HepG2 (cell line): ENCODE data around the gene NKRF. TPM values are rescaled to one million over a fixed set of nuclear protein-coding genes. Genes with fewer than 3 reads are reported as not detected.

ENCODE experiments used
- CREM ChIP-seq, 2 experiments: sonication (generic) in 1 of 2; formaldehyde crosslinking in 1 of 2; IDR thresholded peaks; 2 replicates each; pipeline versions ENCODE4 v1.4.0 to v1.6.1; 2016 to 2020; ENCODE audit warnings: antibody characterized with exemption in 1 of 2, mild to moderate bottlenecking in 1 of 2, missing genetic modification reagents in 1 of 2
- GABPA ChIP-seq, 2 experiments: IDR thresholded peaks; 2 replicates each; pipeline ENCODE4 v1.6.1; 2011 to 2016; ENCODE audit warnings: low read depth in 2 of 2, low read length in 1 of 2, missing biosample characterization in 1 of 2, missing genetic modification characterization in 1 of 2
- HDAC1 ChIP-seq: sonication (generic); formaldehyde crosslinking; IDR thresholded peaks from 2 replicates; pipeline ENCODE4 v1.5.1; 2020; ENCODE audit warnings: mild to moderate bottlenecking, missing genetic modification reagents
- HNF4A ChIP-seq: sonication (generic); formaldehyde crosslinking; IDR thresholded peaks from 2 replicates; pipeline ENCODE4 v1.4.0; 2020; ENCODE audit warnings: missing genetic modification reagents
- MBNL3 ChIP-seq: fragments of 250-450 bp; sonication (Bioruptor Pico); conservative IDR thresholded peaks from 2 replicates; pipeline ENCODE4 v1.8.0; 2022; ENCODE audit warnings: mild to moderate bottlenecking, inconsistent platforms
- MTA1 ChIP-seq: sonication (generic); formaldehyde crosslinking; IDR thresholded peaks from 2 replicates; pipeline ENCODE4 v1.4.0; 2020; ENCODE audit warnings: missing genetic modification reagents, mild to moderate bottlenecking, borderline replicate concordance
- MXI1 ChIP-seq: IDR thresholded peaks from 3 replicates; pipeline ENCODE4 v1.6.1; 2012; ENCODE audit warnings: low read depth, low read length, inconsistent platforms, borderline replicate concordance
- PAX8 ChIP-seq: sonication (generic); formaldehyde crosslinking; IDR thresholded peaks from 2 replicates; pipeline ENCODE4 v1.8.0; 2022; ENCODE audit warnings: mild to moderate bottlenecking, missing genetic modification reagents, borderline replicate concordance
- POLR2A ChIP-seq, 2 experiments: IDR thresholded peaks; 2 replicates each; pipeline ENCODE4 v1.6.1; 2011; ENCODE audit warnings: low read depth in 2 of 2, low read length in 2 of 2, mild to moderate bottlenecking in 1 of 2, moderate library complexity in 1 of 2; ENCODE audit not compliant: insufficient read depth in 1 of 2
- RBFOX2 ChIP-seq: fragments of 200-400 bp; formaldehyde crosslinking; IDR thresholded peaks from 2 replicates; pipeline ENCODE4 v1.6.1; 2017; ENCODE audit warnings: low read depth, mild to moderate bottlenecking, low read length
- RBM39 ChIP-seq: fragments of 200-400 bp; formaldehyde crosslinking; IDR thresholded peaks from one replicate; pipeline ENCODE4 v1.6.1; 2018; ENCODE audit warnings: antibody characterized with exemption, mild to moderate bottlenecking, low read depth, low read length; ENCODE audit not compliant: poor library complexity, severe bottlenecking
- SPEN ChIP-seq: sonication (generic); formaldehyde crosslinking; IDR thresholded peaks from 2 replicates; pipeline ENCODE4 v1.5.1; 2020; ENCODE audit warnings: low read depth, mild to moderate bottlenecking, missing genetic modification reagents
- TP53 ChIP-seq: sonication (generic); formaldehyde crosslinking; conservative IDR thresholded peaks from 2 replicates; pipeline ENCODE4 v1.4.0; 2020; ENCODE audit warnings: missing genetic modification reagents
- ZBTB21 ChIP-seq: sonication (generic); formaldehyde crosslinking; IDR thresholded peaks from 2 replicates; pipeline ENCODE4 v1.4.0; 2020; ENCODE audit warnings: missing genetic modification reagents
- ZBTB7A ChIP-seq: sonication (generic); formaldehyde crosslinking; IDR thresholded peaks from 2 replicates; pipeline ENCODE4 v1.8.0; 2022; ENCODE audit warnings: mild to moderate bottlenecking, missing genetic modification reagents
- ZBTB7B ChIP-seq: sonication (generic); formaldehyde crosslinking; IDR thresholded peaks from 2 replicates; pipeline ENCODE4 v1.4.0; 2020; ENCODE audit warnings: missing genetic modification reagents
- ZFP1 ChIP-seq: IDR thresholded peaks from 2 replicates; pipeline ENCODE4 v1.6.1; 2016
- ZNF335 ChIP-seq: sonication (generic); formaldehyde crosslinking; IDR thresholded peaks from 2 replicates; pipeline ENCODE4 v1.4.0; 2020; ENCODE audit warnings: missing genetic modification reagents
- ZNF343 ChIP-seq: sonication (generic); formaldehyde crosslinking; IDR thresholded peaks from 2 replicates; pipeline ENCODE4 v1.4.0; 2020; ENCODE audit warnings: mild to moderate bottlenecking, missing genetic modification reagents
- ZNF441 ChIP-seq: sonication (generic); formaldehyde crosslinking; IDR thresholded peaks from 2 replicates; pipeline ENCODE4 v1.7.0; 2021; ENCODE audit warnings: missing genetic modification reagents, borderline replicate concordance
- ZNF557 ChIP-seq: sonication (generic); formaldehyde crosslinking; IDR thresholded peaks from 2 replicates; pipeline ENCODE4 v1.4.0; 2020; ENCODE audit warnings: missing genetic modification reagents
- ZNF615 ChIP-seq: sonication (generic); formaldehyde crosslinking; IDR thresholded peaks from 2 replicates; pipeline ENCODE4 v1.5.0; 2020; ENCODE audit warnings: mild to moderate bottlenecking, missing genetic modification reagents, borderline replicate concordance
- ZSCAN25 ChIP-seq: sonication (generic); formaldehyde crosslinking; IDR thresholded peaks from 2 replicates; pipeline ENCODE4 v1.8.0; 2022; ENCODE audit warnings: mild to moderate bottlenecking, missing genetic modification reagents
- polyA plus RNA-seq, 8 experiments: library from polyadenylated mRNA; depleted of rRNA in 3 of 8; stranded (reverse) in 7 of 8; unstranded in 1 of 8; fragments of >200 nt; fragmentation: Illumina TruSeq in 4 of 8; extraction: Trizol in 4 of 8; gene quantifications; 2 replicates each; pipeline versions ENCODE4 v1.2.1 to v1.2.3, GENCODE V29; 2011 to 2016; ENCODE audit warnings: low read depth in 4 of 8, missing spikeins in 1 of 8, mixed read lengths in 1 of 8; ENCODE audit not compliant: insufficient read depth in 1 of 8
- total RNA-seq, 5 experiments: library from RNA; depleted of rRNA; stranded (reverse); fragments of >200 nt; fragmentation: Illumina TruSeq; extraction: Trizol; gene quantifications; 2 replicates each; pipeline ENCODE4 v1.2.3, GENCODE V29; 2016; ENCODE audit warnings: low read depth in 1 of 5
- TF ChIP-seq, protein P1 (sequence below): sonication (generic); formaldehyde crosslinking; IDR thresholded peaks from 2 replicates; pipeline ENCODE4 v1.4.0; 2020; ENCODE audit warnings: missing genetic modification reagents
- TF ChIP-seq, protein P2 (sequence below), 2 experiments: fragments of 450-650 bp in 1 of 2; sonication (generic) in 1 of 2; formaldehyde crosslinking; IDR thresholded peaks; 2 replicates each; pipeline versions ENCODE4 v1.5.0 to v1.8.0; 2020 to 2022; ENCODE audit warnings: mild to moderate bottlenecking in 1 of 2, missing genetic modification reagents in 1 of 2
- TF ChIP-seq, protein P3 (sequence below): sonication (generic); formaldehyde crosslinking; conservative IDR thresholded peaks from 2 replicates; pipeline ENCODE4 v1.8.1; 2023; ENCODE audit warnings: missing genetic modification reagents
- TF ChIP-seq, protein P4 (sequence below): sonication (generic); formaldehyde crosslinking; IDR thresholded peaks from 2 replicates; pipeline ENCODE4 v1.4.0; 2020; ENCODE audit warnings: missing genetic modification reagents, mild to moderate bottlenecking, borderline replicate concordance

Gene NKRF
- total and polyA plus RNA-seq, 2 of the 13 experiments (the other 11 are each of a cell fraction or from before 2014, with no cell fraction given), result 3.3 to 6.0 TPM

DNA sequence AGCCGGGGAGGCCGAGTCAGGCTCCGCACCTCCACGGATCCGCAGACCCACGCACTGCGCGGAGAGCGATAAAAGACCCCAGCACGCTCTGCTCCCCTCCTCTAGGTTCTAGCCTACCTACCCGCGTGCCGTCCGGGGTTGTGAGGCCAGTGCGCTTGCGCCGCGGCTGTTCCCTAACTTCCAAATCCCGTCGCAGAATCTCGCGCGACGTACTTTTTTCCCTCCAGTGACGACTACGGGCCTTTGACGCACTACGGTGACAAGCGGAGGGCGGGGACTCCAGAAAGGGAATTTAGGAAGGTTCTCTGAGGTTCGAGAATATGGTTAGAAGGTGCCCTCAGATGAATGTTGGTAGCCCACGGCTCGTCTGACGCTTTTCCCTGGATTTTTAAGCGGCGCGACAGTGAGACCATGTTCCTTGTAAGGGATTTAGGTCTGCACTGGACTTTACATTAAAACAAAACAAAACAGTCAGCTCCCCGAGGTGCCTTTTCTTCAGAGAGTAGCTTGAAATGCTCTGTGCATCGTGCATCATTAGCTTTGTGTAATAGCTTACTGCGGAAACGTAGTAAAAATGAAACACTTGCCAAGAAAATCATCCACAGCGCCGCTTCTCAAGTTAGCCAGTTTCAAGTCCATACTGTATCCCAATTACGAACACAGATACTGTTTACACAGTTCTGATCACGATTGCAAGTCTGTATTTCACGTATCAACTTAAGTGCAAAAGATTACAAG lies at the start of gene NKRF (continued):
- peak; percentile 50; the same call in 1 of the 2 replicates for TF ChIP-seq SPEN (CRISPR knock-in tag)
- TF ChIP-seq MXI1, result peak; percentile 42; the same call in 1 of the 3 replicates
- TF ChIP-seq, protein P1, sequence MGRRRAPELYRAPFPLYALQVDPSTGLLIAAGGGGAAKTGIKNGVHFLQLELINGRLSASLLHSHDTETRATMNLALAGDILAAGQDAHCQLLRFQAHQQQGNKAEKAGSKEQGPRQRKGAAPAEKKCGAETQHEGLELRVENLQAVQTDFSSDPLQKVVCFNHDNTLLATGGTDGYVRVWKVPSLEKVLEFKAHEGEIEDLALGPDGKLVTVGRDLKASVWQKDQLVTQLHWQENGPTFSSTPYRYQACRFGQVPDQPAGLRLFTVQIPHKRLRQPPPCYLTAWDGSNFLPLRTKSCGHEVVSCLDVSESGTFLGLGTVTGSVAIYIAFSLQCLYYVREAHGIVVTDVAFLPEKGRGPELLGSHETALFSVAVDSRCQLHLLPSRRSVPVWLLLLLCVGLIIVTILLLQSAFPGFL, result no peak
- peak; percentile 88 to 89 for TF ChIP-seq POLR2A (IDR thresholded peaks at IDR 0.05; ENCODE audit: insufficient read depth in 1 of 2, low read depth in 2 of 2, low read length in 2 of 2)
- peak; percentile 19 for TF ChIP-seq RBM39
- no peak for TF ChIP-seq ZNF343 (CRISPR knock-in tag)
- no peak for TF ChIP-seq ZBTB7B
- TF ChIP-seq ZSCAN25 (CRISPR knock-in tag), result no peak
- peak; percentile 40; the same call in 1 of the 2 replicates for TF ChIP-seq ZBTB7A (CRISPR knock-in tag)
- no peak for TF ChIP-seq HNF4A (CRISPR knock-in tag)
- no peak for TF ChIP-seq PAX8 (CRISPR knock-in tag)
- TF ChIP-seq, protein P2, sequence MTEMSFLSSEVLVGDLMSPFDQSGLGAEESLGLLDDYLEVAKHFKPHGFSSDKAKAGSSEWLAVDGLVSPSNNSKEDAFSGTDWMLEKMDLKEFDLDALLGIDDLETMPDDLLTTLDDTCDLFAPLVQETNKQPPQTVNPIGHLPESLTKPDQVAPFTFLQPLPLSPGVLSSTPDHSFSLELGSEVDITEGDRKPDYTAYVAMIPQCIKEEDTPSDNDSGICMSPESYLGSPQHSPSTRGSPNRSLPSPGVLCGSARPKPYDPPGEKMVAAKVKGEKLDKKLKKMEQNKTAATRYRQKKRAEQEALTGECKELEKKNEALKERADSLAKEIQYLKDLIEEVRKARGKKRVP (CRISPR knock-in tag; IDR thresholded peaks at IDR 0.05), result no peak
- TF ChIP-seq, protein P3, sequence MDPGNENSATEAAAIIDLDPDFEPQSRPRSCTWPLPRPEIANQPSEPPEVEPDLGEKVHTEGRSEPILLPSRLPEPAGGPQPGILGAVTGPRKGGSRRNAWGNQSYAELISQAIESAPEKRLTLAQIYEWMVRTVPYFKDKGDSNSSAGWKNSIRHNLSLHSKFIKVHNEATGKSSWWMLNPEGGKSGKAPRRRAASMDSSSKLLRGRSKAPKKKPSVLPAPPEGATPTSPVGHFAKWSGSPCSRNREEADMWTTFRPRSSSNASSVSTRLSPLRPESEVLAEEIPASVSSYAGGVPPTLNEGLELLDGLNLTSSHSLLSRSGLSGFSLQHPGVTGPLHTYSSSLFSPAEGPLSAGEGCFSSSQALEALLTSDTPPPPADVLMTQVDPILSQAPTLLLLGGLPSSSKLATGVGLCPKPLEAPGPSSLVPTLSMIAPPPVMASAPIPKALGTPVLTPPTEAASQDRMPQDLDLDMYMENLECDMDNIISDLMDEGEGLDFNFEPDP (CRISPR knock-in tag), result no peak
- TF ChIP-seq, protein P4, sequence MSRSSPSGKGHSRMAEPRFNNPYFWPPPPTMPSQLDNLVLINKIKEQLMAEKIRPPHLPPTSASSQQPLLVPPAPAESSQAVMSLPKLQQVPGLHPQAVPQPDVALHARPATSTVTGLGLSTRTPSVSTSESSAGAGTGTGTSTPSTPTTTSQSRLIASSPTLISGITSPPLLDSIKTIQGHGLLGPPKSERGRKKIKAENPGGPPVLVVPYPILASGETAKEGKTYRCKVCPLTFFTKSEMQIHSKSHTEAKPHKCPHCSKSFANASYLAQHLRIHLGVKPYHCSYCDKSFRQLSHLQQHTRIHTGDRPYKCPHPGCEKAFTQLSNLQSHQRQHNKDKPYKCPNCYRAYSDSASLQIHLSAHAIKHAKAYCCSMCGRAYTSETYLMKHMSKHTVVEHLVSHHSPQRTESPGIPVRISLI, result peak; percentile 84; the same call in 1 of the 2 replicates
- no peak for TF ChIP-seq ZFP1 (CRISPR knock-in tag)
- peak; percentile 86 for TF ChIP-seq ZBTB21 (CRISPR knock-in tag)
- no peak for TF ChIP-seq ZNF441 (CRISPR knock-in tag)
- no peak for TF ChIP-seq TP53 (CRISPR knock-in tag)
- no peak for TF ChIP-seq ZNF557 (CRISPR knock-in tag)
- TF ChIP-seq ZNF615 (CRISPR knock-in tag), result no peak
- TF ChIP-seq MTA1 (CRISPR knock-in tag), result no peak
- TF ChIP-seq MBNL3, result no peak
- TF ChIP-seq HDAC1, result no peak
- 0 out of 2 replicates have a peak, but pooled peaks have one; percentile 15 for TF ChIP-seq ZNF335 (CRISPR knock-in tag)
- peak; percentile 86 for TF ChIP-seq RBFOX2
- peak; percentile 63 for TF ChIP-seq CREM (IDR thresholded peaks at IDR 0.05)
- no peak for TF ChIP-seq CREM (CRISPR knock-in tag; IDR thresholded peaks at IDR 0.05)
- TF ChIP-seq GABPA (IDR thresholded peaks at IDR 0.05; ENCODE audit: low read depth, low read length), result no peak
- 0 out of 2 replicates have a peak, but pooled peaks have one; percentile 35 for TF ChIP-seq GABPA (CRISPR knock-in tag; IDR thresholded peaks at IDR 0.05; ENCODE audit: low read depth)
